HG03064 (cell line): ENCODE results near the gene GP1BA.
A peak's percentile ranks its signal among the peaks of the same experiment; 100 is the strongest.

Source experiments
- ATAC-seq: cut with Tn5 transposase; IDR thresholded peaks from one replicate; pipeline ENCODE4 v1.9.1; 2021; ENCODE audit warnings: low read depth; ENCODE audit not compliant: unreplicated experiment

GP1BA gene

GRCh38 chr17:4949321-4950074 lies 17.4 kb downstream of the GP1BA start:
- peak; percentile 18 for ATAC-seq

DNA sequence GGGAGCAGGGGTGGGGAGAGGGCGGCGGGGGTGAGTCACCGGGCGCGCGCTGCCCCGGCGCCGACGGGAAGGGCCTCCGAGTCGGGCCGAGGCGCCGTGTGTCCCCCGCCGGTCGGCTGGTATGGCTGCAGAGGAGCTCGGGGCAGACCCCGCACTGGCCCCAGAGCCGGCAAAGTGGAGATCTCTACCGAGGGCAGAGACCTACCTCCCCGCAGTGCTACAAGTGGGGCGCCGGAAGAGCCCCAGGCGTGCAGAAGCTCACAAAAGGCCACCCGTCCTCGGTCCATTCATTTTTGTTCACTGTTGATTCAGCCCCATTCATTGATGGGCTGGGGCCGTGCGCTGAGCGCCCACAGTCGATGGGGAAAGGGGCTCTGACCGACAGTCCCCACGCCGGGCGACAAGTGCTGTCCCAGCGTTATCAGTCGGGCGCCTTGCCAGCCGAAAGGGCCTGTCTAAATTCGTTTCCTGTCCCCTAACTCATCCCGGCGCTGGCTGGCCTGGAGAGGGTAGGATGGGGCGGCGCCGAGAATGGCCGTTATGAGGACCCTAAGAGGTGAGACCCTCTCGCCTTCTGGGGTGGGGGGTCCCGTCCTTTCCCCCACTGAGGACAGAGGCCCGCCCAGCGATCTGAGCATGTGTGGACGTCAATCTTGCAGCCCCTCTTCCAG lies 18.1 kb downstream of the GP1BA start:
- ATAC-seq, result peak; percentile 9

DNA sequence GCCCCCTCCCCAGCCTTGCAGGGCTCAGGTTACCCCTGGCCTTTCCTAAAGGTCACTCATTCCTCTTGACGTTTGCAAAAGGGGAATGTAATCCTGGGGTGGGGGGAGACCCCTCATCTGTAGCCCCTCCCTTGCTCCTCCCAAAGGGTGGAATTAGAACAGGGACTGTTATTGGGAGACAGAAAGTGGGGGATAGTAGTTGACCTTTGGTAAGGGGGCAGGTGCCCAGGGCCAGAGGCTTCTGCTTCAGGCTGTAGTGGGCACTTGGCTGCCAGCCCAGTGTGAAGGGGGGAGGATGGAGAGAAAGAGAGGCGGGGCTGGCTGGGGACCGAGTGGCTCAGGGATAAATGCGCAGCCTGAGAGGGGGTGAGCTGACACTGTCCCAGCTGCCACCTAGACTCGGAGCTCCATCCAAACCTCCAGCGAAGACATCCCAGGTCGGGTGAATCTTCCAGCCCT lies 18.7 kb downstream of the GP1BA start, which contains the start of gene ENO3:
Gene ENO3 (plus strand): TSS at position 374 of the 459 bp plus-strand sequence. CDS start 711 bp downstream, outside the sequence.
- ATAC-seq, result no peak

DNA sequence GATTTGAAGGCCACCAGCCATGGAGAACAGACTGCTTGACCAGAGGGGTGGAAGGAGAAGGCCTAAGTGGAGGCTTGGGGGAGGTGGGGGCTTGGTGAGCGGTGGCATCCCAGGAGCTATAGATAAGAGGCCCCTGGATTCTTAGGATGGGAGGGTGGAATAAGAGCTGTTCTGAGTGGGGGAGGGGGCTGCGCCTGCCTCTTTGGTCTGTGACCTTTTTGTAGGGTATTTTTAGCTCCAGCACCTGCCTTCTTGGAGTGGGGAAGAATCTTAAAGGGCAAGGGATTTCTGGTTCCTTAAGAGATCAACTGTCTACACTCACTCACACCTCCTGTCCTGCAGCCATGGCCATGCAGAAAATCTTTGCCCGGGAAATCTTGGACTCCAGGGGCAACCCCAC lies 19.4 kb downstream of the GP1BA start:
- ATAC-seq, result no peak

DNA sequence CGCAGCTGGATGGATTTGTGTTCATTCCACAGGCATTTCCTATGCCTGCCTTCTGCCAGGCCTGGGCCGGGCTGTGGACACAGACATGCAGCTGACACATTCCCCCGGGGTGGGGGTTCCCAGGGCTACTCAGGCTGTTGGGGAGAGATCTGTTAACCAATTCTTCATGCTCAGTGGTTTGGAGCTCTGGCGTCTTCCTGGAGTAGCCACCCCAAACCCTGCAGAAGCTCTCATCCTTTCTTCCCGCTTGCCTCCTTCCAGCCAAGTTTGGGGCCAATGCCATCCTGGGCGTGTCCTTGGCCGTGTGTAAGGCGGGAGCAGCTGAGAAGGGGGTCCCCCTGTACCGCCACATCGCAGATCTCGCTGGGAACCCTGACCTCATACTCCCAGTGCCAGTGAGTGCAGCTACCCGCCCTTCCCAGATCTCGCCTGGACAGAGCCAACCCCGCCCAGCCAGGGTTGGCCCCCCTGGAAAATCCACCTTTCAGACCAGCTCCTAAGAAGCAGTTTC lies 21.4 kb downstream of the GP1BA start:
- ATAC-seq, result no peak

DNA sequence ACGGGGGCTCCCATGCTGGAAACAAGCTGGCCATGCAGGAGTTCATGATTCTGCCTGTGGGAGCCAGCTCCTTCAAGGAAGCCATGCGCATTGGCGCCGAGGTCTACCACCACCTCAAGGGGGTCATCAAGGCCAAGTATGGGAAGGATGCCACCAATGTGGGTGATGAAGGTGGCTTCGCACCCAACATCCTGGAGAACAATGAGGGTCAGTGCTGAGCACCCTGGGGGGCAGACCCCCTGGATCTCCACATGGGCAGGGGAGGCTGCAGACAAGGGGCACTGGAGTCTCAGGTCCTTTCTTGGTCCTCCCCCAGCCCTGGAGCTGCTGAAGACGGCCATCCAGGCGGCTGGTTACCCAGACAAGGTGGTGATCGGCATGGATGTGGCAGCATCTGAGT lies 23.0 kb downstream of the GP1BA start:
- ATAC-seq, result no peak

DNA sequence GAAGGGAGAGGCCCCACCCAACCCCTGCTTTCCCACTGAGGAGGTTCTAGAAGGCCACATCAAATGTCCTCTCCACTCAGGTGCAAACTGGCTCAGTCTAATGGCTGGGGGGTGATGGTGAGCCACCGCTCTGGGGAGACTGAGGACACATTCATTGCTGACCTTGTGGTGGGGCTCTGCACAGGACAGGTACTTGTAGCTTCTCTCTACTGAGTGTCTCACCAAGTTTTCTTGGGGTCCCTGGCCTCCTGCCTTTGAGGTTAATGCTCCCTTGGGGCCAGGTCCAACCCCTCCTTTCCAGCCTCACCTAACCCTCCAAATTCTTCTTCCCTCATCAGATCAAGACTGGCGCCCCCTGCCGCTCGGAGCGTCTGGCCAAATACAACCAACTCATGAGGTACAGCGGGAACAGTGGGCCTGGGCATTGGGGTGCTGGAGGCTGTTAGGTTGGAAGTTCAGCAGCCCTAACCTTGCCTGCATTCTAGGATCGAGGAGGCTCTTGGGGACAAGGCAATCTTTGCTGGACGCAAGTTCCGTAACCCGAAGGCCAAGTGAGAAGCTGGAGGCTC lies 24.5 kb downstream of the GP1BA start:
- ATAC-seq, result no peak

DNA sequence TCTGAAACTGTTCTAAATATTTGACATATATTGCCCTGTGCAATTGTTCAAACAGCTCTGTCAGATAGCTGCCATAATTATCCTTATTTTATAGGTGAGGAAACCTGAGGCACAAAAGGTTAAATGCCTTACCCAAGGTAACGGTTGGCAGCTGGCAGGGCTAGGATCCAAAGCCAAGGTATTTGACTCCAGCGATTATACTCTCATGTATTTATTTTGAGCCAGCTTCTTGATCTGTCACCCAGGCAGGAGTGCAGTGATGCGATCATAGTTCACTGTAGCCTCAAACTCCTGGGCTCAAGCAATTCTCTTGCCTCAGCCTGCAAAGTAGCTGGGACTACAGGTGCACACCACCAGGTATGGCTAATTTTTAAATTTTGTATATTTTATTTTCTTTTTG lies 26.0 kb downstream of the GP1BA start:
- ATAC-seq, result no peak

DNA sequence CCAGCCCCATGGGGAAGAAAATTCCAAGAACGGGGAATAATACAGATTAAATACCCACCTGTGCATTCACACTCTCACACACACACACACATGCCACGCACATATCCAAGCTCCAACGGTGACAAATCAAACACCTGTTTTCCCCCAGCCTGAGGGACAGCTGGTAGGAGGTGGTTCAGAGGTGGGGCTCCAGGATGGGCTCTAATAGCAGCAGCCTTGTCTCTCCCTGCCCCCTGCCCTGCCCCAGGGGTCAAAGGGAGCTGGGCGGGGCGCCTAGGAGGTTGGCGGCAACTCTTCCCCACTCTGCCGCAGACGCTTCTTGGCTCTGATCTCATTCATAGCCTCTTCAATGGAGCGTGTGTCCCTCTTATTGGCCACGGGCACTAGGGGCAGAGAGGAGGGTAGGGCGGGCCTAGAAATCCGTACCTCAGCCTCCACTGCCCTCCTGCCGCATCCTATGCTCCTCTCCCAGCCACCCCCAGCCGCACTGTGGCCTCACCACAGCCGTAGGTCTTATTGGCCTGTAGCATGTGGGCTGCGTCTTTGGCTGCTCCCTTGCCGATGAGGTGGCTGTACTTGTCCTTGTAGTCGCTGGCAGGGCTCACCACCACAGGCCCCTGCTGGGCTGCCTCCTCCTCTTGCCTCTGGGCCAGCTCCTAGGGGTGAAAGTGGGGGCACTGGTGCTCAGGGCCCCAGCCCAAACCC lies 27.3 kb downstream of the GP1BA start:
- no peak for ATAC-seq

DNA sequence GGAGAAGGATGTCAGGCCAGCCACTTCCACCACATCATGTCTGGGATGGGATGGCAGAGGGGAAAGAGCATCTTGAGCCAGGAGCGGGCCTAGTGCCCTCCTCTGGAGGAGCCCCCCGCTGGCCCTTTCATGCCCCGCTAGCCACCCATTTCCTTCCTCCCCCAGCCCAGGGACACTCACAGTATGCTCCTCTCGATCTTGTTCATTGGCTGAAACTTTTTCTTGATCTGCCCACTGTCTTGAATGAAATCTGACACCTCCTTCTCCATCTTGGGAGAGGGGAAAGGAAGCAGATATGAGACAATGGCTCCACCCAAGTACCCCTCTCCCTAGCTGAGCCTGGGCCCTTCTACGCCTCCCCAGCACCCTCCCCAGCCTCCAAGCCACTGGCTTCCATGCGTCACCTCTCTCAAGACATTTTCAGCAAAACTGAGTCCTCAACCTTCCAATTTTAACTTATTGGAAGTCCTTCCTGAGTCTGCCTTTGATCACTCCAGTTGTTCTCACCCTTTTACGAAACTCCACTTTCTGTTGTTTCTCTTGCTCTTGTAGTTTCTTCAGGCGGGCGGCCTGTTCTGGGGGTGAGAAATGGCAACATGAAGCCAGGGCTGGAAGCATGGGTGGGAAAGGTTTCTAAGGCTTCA lies 28.3 kb downstream of the GP1BA start:
- ATAC-seq, result no peak

GRCh38 chr17:4965311-4965986 lies 33.4 kb downstream of the GP1BA start:
- ATAC-seq, result no peak

DNA sequence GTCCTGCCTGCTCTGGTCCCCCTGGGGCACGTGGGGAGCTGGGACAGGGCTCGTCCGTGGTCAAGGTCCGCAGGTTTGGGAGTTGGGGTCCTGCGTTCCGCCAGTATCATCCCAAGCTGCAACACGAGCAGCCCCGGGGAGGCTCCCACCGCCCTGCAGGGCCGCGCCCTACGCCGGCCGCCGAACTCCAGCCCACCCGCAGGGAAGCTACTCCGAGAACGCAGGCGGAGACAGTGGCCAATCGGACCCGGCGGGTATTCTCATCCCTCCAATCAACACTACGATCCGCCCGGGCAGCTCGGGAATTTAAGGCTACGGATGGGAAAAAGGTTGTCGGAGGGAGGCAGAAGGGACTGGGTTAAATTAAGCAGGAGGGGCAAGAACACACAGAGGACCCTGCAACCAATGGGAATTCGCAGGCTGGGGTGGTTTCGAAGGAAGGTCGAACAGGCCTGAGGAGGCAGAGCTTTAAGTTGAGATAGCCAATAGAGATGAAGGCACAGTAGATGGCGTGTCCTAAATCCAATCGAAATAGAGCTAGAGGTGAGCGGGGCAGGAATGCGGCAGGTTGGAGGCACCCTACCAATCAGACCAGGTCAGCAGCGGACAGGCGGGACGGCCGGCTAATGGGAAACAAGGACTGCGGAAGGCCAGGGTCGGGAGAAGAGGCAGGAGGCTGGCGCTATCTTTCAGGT lies 34.9 kb downstream of the GP1BA start:
- ATAC-seq, result peak; percentile 74

GRCh38 chr17:4967539-4968485 lies 35.7 kb downstream of the GP1BA start, which contains the start of gene SPAG7:
TSS of gene SPAG7 (minus strand) at chr17:4967817. CDS start at chr17:4967804, 13 bp downstream.
- peak; percentile 53 for ATAC-seq

DNA sequence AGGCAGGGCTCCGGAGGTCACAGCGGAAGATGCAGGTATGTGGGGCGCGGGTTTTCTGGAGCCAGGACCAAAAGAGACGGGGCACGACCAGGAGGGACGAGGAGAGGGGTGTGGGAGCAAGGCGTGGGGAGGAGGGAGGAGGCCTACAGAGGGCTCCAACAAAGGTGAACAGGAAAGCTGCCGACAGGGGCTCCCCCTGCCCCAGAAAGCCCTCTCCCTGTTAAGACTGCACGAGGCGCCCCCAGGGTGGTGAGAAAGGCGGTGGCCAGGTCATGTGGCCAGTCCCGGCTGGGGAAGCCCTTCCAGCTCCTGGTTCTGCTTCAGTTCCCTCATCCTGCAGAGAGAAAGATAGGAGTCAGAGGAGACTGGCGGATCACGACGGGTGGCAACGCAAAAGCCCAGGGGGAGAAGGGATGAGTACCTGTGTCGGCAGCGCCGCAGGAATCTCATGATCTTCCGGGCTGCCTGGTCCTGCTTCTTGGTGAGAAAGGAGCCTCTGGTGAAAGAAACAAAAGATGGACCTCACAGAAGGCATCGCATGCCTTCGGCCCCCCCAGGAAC lies 36.5 kb downstream of the GP1BA start:
- ATAC-seq, result no peak

DNA sequence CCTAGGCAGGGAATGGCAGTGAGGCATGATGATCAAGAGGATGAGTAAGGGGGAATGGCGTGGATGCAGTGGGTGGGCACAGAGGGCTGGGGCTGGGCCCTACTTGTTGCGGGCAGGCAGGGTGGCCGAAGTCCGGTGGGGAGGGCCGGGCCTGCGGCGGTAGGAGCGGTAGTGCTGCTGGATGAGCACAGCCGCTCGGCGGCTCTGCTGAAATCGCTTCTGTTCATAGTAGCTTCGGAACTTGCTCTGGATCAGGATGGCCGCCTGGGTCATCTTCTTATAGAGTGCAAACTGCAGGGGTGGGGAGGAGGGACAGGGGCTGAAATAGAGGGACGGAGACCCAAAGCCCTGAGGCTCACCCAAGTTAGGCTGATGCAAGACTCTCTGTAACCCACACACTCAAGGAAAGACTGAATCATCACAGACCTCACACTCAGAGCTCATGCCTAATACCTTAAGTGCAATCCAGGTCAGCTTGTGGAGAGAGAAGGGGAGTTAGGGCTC lies 37.0 kb downstream of the GP1BA start:
- no peak for ATAC-seq

GRCh38 chr17:4969551-4970173 lies 37.6 kb downstream of the GP1BA start:
- no peak for ATAC-seq

DNA sequence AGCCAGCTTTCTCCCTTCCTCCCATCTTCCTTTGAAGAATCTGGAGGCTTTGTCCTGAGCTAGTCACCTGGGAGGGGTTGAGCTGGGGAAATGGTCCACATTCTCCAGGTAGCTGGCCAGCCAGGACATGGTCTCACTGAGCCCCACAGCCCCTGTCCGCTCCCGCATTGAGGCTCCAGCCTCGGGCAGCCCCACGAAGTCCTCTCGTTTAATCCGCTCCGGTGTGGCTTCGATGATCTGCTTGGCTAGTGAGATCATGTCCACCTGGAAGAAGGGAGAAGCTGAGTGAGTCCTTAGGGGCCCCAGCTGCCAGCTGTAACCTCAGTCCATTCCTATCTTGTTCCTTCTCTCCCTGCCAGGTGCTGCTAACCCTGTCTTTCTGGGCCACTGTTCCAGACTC lies 38.2 kb downstream of the GP1BA start:
- no peak for ATAC-seq
